Midbrain (tissue), 1 donor: ENCODE measurements around the gene IQSEC1.

Source experiments
- DNase-seq: peaks from one replicate; lab custom pipeline; 2025; lab: John Stamatoyannopoulos, UW

IQSEC1 gene

GRCh38 chr3:13107661-13108060 is 34.4 kb upstream of the IQSEC1 start:
- DNase-seq: no peak

DNA sequence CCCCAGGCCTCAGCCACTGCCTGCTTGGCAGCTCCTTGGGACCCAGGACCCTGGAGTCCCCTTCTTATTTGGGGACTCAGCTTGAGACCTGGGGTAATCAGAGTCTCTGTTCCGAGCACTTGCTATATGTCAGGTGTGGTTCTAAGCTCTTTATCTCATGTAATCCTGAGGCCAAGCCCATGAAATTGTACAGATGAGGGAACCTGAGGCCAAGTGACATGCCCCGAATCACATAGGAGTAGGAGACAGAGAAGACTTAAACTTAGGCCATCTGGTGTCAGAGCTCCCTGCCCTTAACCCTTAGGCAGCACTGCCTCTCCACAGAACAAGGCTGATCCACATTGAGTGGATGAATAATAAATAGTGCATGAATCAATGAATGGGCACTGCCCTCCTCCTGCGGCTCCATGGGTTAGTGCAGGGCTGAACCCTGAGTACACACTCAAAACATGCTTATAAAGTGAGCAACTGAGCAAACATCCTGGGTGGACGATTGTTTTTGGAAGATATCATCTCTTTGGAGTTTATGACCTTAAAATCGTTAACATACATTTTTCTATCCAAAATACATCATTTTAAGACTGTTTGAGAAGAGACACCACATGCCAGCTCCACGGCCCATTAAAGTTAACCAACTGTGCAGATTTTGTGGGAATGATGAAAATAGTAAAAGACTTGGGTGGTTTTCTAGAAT is 33.2 kb upstream of the IQSEC1 start:
- no peak for DNase-seq

DNA sequence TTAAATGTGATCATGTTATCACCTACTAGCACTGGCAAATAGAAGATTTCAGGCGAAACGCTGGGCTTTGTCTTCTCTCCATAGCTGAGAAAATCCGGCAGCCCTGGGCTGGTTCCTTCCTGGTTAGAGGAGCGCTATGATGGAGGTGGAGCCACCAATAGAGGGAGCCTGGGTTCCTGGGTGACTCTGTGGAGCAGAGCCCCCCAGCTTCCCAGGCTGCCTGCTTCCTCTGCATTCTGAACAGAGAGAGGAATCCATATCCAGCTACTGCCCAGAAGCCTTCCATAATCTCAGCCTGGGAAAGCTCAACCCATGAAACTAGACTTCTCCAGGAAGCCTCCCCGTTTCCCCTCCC is 32.6 kb upstream of the IQSEC1 start:
- DNase-seq: no peak

DNA sequence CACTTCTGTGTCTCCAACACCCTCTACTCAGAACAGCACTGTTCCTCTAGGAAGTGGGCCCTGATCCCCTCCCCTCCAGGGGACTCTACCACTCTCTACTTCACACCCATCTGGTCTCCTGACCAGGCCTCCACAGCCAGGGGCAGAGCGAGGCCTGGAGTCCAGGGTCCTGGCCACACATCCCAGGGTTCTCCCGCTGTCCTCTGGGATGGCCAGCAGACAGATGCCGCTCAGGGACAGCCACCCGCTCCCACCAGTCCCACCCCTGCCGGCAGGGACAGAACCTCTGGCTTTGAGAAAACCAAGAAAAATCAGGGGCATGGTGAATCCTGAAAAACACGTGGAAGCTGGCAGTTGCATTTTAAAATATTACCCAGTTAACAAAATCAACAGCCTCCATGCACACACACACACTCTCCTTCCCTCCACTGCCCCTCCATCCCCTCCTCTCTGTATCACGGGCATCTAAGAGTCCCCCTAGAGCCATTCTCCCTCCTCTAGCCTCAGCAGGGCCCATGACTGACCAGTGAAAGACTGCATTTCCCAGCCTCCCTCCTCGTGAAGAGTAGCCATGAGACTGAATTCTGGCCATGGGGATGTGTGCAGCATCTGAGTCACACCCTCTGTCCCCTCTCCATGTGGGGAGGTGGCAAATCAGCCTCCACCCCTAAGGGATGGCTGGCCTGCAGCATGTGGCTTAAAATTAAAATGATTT is 32.1 kb upstream of the IQSEC1 start:
- DNase-seq: no peak

DNA sequence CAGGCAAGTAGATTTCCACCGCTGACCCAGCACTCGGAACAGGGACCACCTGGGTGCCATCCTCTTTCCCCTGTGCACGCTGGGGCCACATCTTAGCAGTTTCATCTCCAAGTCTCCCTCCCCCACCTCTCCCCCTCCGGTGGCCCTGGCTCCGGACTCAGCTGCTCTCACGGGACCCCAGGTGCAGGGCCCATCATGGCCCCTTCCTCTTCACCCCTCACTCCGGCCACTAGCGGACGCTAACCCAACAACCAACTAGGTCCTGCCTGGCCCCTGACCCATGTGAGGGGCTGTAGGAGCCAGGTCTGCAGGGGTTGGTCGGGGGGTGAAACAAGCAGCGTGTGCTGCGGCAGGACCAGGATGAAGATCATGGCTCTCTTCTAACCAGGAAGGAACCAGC is 31.3 kb upstream of the IQSEC1 start:
- no peak for DNase-seq

DNA sequence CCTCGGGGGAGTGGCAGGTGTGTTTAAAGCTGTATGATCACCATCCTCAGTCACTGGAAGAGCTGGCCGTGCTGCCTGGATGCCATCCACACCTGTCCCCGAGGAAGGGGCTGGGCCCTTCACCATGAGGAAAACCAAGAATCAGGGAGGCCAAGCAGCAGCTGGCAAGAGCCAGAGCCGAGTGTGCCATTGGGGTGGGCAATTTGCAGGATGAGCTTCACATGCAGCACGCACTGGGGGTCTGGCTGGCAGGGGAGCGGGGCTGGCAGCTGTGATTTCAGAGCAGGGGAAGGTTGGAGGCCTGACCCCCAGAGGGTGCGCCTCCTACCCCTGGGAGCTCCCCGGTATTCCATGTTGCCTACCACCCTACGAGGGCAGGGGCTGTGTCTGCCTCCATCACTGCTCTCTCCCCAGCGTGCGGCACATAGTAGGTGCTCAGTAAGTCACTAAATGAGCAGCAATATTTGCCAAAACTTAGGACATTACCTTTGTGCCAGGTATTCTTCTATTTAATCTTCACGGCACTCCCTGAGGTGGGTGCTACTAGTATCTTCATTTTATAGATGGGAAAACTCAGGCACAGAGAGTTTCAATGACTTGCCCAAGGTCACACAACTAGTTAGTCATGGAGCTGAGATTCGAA is 30.3 kb upstream of the IQSEC1 start:
- no peak for DNase-seq

DNA sequence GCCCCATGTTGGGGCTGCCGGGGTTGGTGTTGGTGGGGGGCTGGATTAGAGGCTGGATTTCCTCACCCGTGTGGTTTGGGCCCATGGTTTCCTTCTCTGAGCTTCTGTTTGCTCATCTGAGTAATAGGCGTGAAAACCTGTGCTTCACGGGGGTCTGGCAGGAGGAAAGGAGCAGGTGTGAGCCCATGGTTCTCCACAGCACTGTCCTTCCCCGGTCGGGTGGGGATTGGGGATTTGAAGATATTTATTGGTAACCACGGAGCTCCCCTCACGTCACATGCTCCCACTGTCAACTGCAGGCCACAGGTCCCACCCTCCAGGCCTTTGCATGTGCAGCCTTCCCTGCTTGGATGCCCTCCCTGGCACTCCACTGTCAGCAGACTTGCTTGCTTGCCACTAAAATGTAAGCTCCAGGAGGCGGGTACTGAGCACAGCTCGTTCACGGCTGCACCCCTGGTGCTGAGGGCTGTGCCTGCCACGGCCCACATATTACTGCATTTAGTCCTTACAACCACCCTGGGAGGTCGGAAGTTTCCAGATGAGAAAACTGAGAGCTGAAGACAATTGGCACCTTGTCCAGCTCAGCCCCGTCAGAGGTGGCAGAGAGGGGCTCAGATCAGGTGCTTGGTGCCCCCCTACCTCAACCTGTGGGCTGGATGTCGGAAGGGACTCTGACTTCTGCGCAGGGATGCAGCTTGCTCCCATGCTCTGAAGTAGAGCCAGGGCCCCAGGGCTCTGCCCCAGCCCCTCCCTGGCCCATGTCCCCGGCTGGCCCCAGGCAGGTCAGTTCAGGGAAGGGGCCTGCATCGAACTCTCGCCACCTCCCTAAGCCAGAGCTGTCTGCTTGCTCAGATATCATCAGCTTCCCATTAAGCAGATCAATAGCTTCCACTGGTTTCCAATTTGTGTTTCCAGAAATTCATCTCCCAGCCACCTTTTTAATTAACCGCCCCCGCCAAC is 29.4 kb upstream of the IQSEC1 start:
- DNase-seq: no peak

DNA sequence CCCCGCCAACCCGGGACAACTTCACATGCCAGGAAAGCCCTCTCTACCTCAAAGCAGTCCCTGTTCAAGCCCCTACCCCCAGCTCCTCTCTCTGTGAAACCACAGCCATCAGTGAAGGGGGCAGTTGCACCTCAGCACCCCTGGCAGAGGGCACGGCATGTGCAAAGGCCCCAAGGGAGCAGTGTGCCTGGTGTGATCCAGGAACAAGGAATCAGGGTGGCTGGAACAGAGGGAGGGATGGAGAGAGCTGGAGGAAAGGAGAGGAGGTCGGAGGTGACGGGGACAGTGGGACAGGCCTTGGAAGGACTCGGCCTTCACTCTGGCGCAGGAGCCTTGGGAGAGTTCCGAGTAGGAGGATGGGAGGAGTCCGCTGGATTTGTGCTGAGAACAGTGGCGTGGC is 26.5 kb upstream of the IQSEC1 start:
- no peak for DNase-seq

DNA sequence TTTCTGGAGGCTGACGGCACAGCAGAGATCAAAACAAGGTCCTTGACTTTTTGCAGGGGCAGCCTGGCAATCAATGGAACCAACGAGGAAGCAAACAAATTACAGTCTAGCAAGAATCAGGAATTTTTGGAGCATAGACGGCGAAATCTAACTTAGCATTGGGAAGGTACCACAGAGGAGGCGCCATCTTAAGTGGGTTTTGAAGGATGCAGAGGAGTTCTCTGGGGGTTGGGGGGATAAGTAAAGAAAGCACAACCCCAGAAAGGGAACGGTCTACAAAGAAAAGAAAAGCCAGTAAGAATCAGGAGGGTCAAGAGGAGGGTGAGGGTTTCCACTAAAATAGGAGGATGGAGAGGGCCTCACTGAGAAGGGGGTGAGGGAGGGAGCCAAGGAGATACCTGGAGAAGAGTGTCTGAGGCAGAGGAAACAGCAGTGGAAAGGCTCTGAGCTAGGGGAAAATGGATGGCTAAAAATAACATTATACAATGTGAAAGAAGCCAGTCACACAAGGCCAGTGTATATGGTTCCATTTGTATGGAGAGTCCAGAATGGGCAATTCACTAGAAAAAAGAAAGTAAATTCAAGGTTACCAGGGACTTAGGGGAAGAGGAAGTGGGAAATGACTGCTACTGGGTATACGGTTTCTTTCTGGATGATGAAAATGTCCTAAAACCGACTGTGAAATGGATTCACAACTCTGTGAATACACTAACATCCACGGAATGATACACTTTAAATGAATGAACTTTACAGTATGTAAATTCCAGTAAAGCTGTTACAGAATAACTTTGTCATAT is 25.2 kb upstream of the IQSEC1 start:
- no peak for DNase-seq

DNA sequence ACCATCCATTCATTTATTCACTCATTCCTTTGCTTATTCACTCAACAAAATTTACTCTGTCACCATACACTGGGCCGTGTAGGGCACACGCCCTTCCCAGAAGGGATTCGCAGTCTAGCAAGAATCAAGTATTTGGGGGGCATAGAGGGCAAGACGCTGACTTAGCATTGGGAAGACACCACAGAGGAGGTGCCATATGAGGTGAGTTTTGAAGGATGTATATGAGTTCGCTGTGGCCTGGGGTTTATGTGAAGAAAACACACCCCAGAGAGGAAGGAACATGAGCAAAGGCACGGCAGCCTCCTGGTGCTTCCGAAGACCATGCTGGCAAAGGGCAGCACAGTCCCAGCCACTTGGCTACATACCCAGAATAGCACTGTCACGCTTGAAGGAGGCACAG is 23.1 kb upstream of the IQSEC1 start:
- no peak for DNase-seq

DNA sequence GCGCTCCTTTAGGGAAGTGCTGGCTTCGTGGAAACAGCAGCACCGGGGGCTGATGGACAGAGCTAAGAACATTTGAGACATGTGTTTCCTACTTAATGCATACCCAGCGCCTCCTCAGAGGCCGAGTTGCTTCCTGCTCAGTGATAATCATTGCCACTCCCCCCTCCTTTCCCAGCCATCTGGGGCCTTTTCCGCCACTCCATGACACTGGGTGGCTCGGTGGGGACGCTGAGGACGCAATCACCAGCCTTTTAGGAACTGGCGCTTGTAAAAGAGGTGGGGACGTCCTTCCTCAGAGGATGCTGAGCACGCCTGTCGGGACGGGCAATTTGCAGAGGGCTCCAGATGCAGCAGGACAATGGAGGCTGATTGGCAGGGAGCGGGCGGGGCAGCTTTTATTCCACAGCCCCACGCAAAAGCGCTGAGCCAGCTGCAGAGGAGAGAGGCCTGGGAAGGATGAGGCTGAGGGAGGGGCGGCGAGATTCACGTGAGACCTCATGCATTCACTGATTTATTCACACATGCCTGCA is 22.2 kb upstream of the IQSEC1 start:
- DNase-seq: no peak

DNA sequence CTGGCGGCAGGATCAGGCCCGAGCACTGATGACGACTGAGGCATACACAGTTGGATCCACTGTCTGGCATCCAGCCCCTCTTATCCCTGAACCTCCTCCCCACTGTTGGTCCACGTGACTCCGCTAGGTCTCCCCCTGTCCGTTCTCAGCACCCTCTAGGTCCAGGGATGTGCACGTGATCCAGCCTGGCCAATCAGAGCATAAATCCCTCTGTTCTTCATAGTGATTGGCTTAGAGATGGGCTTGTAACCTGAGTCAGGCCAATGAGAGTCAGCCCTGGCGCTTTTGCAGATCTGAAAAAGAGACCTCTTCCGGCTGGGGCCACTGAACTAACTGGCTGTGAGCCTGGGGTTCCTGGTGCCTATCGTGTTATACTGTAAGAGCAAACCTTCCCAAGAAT is 20.5 kb upstream of the IQSEC1 start:
- DNase-seq: no peak

DNA sequence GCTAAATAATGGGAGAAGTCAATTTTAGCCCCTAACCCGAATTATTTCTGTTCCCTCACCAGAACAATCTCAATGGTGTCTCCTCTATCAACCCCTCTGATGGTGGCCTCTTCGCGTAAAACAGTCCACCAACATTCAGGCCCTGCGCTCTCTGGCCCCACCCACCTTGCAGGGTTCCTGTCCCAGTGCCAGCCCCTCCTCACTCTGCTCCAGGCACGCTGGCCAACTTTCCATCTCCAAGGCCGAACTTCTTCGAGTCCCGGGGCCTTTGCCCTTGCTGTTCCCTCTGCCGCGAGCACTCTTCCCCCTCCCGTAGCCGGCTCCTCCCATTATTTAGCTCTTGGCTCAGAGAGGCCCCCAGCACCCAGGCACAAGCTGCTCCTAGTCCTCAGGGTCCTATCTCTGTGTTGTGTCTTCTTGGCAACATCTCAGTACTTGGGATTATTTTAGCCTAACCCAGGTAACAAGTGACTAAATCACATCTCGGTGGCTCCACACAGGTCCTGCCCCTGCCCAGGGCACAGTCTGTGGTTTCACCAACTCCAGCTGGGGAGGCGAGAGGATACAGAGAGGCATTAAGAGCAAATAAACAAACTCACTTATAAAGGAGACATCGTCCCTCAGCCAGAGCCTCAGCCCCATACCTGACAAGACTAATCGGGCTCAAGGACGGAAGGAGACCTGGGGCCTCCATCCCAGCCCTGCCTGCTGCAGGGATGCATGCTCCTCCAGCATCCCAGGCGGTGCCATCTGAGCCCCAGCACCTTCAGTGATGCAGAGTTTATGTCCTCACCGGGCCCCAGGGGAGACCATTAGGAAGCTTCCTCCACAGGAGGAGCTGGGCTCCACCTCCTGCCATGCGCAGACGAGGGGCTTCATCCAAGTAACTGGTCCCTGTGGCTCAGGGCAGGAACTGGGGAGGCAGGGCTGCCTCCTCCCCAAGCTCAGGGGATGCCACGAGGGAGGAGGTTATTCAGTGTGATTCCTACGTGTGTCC is 19.7 kb upstream of the IQSEC1 start:
- DNase-seq: peak; percentile 51

GRCh38 chr3:13091898-13092611 is 18.8 kb upstream of the IQSEC1 start:
- DNase-seq: peak; percentile 84

- DNase-seq: no peak
Observed at GRCh38 chr3:13088028-13089006, 15.1 kb upstream of the IQSEC1 start.

GRCh38 chr3:13087320-13087990 is 14.2 kb upstream of the IQSEC1 start:
- DNase-seq: no peak

- DNase-seq: no peak
Observed at GRCh38 chr3:13086531-13086981, 13.3 kb upstream of the IQSEC1 start.
